IPS DF 4.7 (cell line): ENCODE data around the gene P2RY4.
"Not testable (repeated sequence)": the region's sequence is repeated elsewhere in the genome, so short reads cannot be mapped to it uniquely, and the experiment has no call there.

Experiments used
- DNase-seq: peaks from one replicate; pipeline ENCODE4 v3.0.0-alpha.2; 2013; ENCODE audit warnings: low spot score; ENCODE audit errors: extremely low read depth

P2RY4 gene

GRCh38 chrX:70244881-70245280 lies 15.1 kb downstream of the P2RY4 start:
- no peak for DNase-seq

- not testable (repeated sequence) for DNase-seq
Observed at GRCh38 chrX:70243601-70244000, 16.4 kb downstream of the P2RY4 start.

- DNase-seq = no peak
Observed at GRCh38 chrX:70241501-70241900, 18.5 kb downstream of the P2RY4 start.

- no peak for DNase-seq
Observed at GRCh38 chrX:70240751-70241150, 19.3 kb downstream of the P2RY4 start.

GRCh38 chrX:70234355-70234754 lies 25.6 kb downstream of the P2RY4 start, which contains the start of gene AWAT1:
AWAT1 (plus strand) TSS chrX:70234655; CDS start chrX:70234696, 41 bp downstream.
- no peak for DNase-seq

GRCh38 chrX:70231666-70232065 lies 28.3 kb downstream of the P2RY4 start:
- DNase-seq = no peak

GRCh38 chrX:70226687-70227086 lies 33.3 kb downstream of the P2RY4 start:
- DNase-seq = no peak

GRCh38 chrX:70226048-70226447 lies 34.0 kb downstream of the P2RY4 start:
- DNase-seq = no peak

- DNase-seq = no peak
Observed at GRCh38 chrX:70219938-70220764, 39.9 kb downstream of the P2RY4 start.

- not testable (repeated sequence) for DNase-seq
Observed at GRCh38 chrX:70209570-70209969, 50.4 kb downstream of the P2RY4 start.

GRCh38 chrX:70208479-70208878 lies 51.5 kb downstream of the P2RY4 start:
- DNase-seq = no peak
